GM21367 (cell line): ENCODE results near the gene PLA2G15.

Experiments used
- ATAC-seq: cut with Tn5 transposase; IDR thresholded peaks from one replicate; pipeline ENCODE4 v1.9.1; 2021; ENCODE audit not compliant: unreplicated experiment

Gene PLA2G15

GRCh38 chr16:68232335-68232734 is 12.8 kb upstream of the PLA2G15 start:
- no peak for ATAC-seq

GRCh38 chr16:68233085-68233834 is 11.9 kb upstream of the PLA2G15 start:
- ATAC-seq = no peak

- ATAC-seq = no peak
These were observed 11.4 kb upstream of the PLA2G15 start for GRCh38 chr16:68233835-68234187.

- ATAC-seq = no peak
These were observed 10.7 kb upstream of the PLA2G15 start for GRCh38 chr16:68234188-68235107.

- ATAC-seq = no peak
These were observed 9.9 kb upstream of the PLA2G15 start for GRCh38 chr16:68235108-68235886.

GRCh38 chr16:68235887-68236136 is 9.4 kb upstream of the PLA2G15 start, which contains the start of gene ESRP2:
TSS of gene ESRP2 (minus strand) at chr16:68236127. CDS start at chr16:68236045, 82 bp downstream.
- no peak for ATAC-seq

GRCh38 chr16:68236137-68236825 is 8.9 kb upstream of the PLA2G15 start:
- no peak for ATAC-seq

GRCh38 chr16:68236826-68237242 is 8.3 kb upstream of the PLA2G15 start:
- no peak for ATAC-seq

- ATAC-seq = peak; percentile 75
These were observed 7.7 kb upstream of the PLA2G15 start for GRCh38 chr16:68237243-68238028.

GRCh38 chr16:68238029-68238345 is 7.2 kb upstream of the PLA2G15 start:
- no peak for ATAC-seq

- no peak for ATAC-seq
These were observed 3.1 kb upstream of the PLA2G15 start for GRCh38 chr16:68242085-68242484.

- no peak for ATAC-seq
These were observed 2.0 kb upstream of the PLA2G15 start for GRCh38 chr16:68242926-68243858.

- ATAC-seq = no peak
These were observed 681 bp upstream of the PLA2G15 start for GRCh38 chr16:68244481-68244902.

GRCh38 chr16:68246121-68246520 is 948 bp downstream of the PLA2G15 start:
- ATAC-seq = no peak

- no peak for ATAC-seq
These were observed 1.5 kb downstream of the PLA2G15 start for GRCh38 chr16:68246666-68247065.

GRCh38 chr16:68247400-68247799 is 2.2 kb downstream of the PLA2G15 start:
- ATAC-seq = no peak

- no peak for ATAC-seq
These were observed 2.8 kb downstream of the PLA2G15 start for GRCh38 chr16:68247932-68248331.

GRCh38 chr16:68249371-68249770 is 4.2 kb downstream of the PLA2G15 start:
- ATAC-seq = no peak

GRCh38 chr16:68250951-68251350 is 5.8 kb downstream of the PLA2G15 start:
- ATAC-seq = no peak
